WTC11 (cell line): ENCODE measurements around the gene ACTR6. TPM values are rescaled to one million over a fixed set of nuclear protein-coding genes. Genes with fewer than 3 reads are reported as not detected.

Experiments
- ATAC-seq: fragments of 200-7000 bp; cut with Tn5 transposase; 2 replicates; pipeline ENCODE4 v1.10.0; 2021; ENCODE audit warnings: mild to moderate bottlenecking, moderate library complexity
- CTCF ChIA-PET: fragments of 300-600 bp; sonication (Branson Sonifier 250); formaldehyde crosslinking; loops from one replicate; lab custom pipeline; 2021; ENCODE audit warnings: antibody characterized with exemption; lab: Charles Lee
- POLR2A ChIA-PET: fragments of 350-600 bp; sonication (Branson Sonifier 250); formaldehyde crosslinking; loops from one replicate; lab custom pipeline; 2021; ENCODE audit warnings: antibody characterized with exemption; lab: Charles Lee
- DNase-seq: peaks from one replicate; pipeline ENCODE4 v3.0.0; 2021; ENCODE audit warnings: low spot score
- H3K27ac Mint-ChIP-seq: 2 replicates; pipeline ENCODE4 v1.8.0; 2021; ENCODE audit warnings: mixed read lengths
- H3K27me3 Mint-ChIP-seq: 2 replicates; pipeline ENCODE4 v1.8.0; 2021; ENCODE audit warnings: low read depth, mild to moderate bottlenecking, moderate library complexity, mixed read lengths
- H3K36me3 Mint-ChIP-seq: 2 replicates; pipeline ENCODE4 v1.8.0; 2021; ENCODE audit warnings: mixed read lengths
- H3K4me1 Mint-ChIP-seq: 2 replicates; pipeline ENCODE4 v1.8.0; 2022; ENCODE audit warnings: mixed read lengths
- H3K4me3 Mint-ChIP-seq: 2 replicates; pipeline ENCODE4 v1.8.0; 2021; ENCODE audit warnings: mild to moderate bottlenecking, moderate library complexity, mixed read lengths
- H3K9me3 Mint-ChIP-seq: 2 replicates; pipeline ENCODE4 v1.8.0; 2021; ENCODE audit warnings: mixed read lengths
- AR ChIP-seq: fragments of 250-450 bp; sonication (Bioruptor Pico); IDR thresholded peaks from 2 replicates; pipeline ENCODE4 v1.9.0; 2021; ENCODE audit warnings: mild to moderate bottlenecking
- ATF2 ChIP-seq: sonication (generic); formaldehyde crosslinking; IDR thresholded peaks from 2 replicates; pipeline ENCODE4 v1.8.1; 2022; ENCODE audit warnings: low read depth, missing genetic modification reagents, borderline replicate concordance
- ATF6 ChIP-seq: sonication (generic); formaldehyde crosslinking; IDR thresholded peaks from 2 replicates; pipeline ENCODE4 v1.8.1; 2023; ENCODE audit warnings: mild to moderate bottlenecking, missing genetic modification reagents
- CTCF ChIP-seq: fragments of 200-600 bp; IDR thresholded peaks from 2 replicates; pipeline ENCODE4 v1.8.0; 2022; ENCODE audit warnings: antibody characterized with exemption
- ERG ChIP-seq: fragments of 250-450 bp; sonication (Bioruptor Pico); IDR thresholded peaks from 2 replicates; pipeline ENCODE4 v1.8.0; 2021; ENCODE audit warnings: mild to moderate bottlenecking
- FOXJ3 ChIP-seq: sonication (generic); formaldehyde crosslinking; IDR thresholded peaks from 2 replicates; pipeline ENCODE4 v1.9.0; 2021; ENCODE audit warnings: missing genetic modification reagents, mild to moderate bottlenecking, borderline replicate concordance
- FOXP1 ChIP-seq: sonication (generic); formaldehyde crosslinking; IDR thresholded peaks from 2 replicates; pipeline ENCODE4 v1.8.0; 2022; ENCODE audit warnings: missing genetic modification reagents, mild to moderate bottlenecking, moderate library complexity, borderline replicate concordance
- MAX ChIP-seq: sonication (generic); formaldehyde crosslinking; IDR thresholded peaks from 2 replicates; pipeline ENCODE4 v1.8.0; 2022; ENCODE audit warnings: mild to moderate bottlenecking, missing genetic modification reagents
- MLX ChIP-seq: sonication (generic); formaldehyde crosslinking; IDR thresholded peaks from 2 replicates; pipeline ENCODE4 v1.8.1; 2023; ENCODE audit warnings: mild to moderate bottlenecking, missing genetic modification reagents, moderate library complexity
- NFE2L1 ChIP-seq: sonication (generic); formaldehyde crosslinking; IDR thresholded peaks from 2 replicates; pipeline ENCODE4 v1.8.1; 2023; ENCODE audit warnings: missing genetic modification reagents
- NFYB ChIP-seq: sonication (generic); formaldehyde crosslinking; conservative IDR thresholded peaks from 2 replicates; pipeline ENCODE4 v1.8.0; 2022; ENCODE audit warnings: low read depth, missing genetic modification reagents
- NR2C2 ChIP-seq: sonication (generic); formaldehyde crosslinking; IDR thresholded peaks from 2 replicates; pipeline ENCODE4 v1.8.0; 2022; ENCODE audit warnings: mild to moderate bottlenecking, missing genetic modification reagents
- PRDM15 ChIP-seq: sonication (generic); formaldehyde crosslinking; IDR thresholded peaks from 2 replicates; pipeline ENCODE4 v1.8.0; 2022; ENCODE audit warnings: missing genetic modification reagents
- RORB ChIP-seq: fragments of 250-450 bp; sonication (Bioruptor Pico); IDR thresholded peaks from 2 replicates; pipeline ENCODE4 v1.9.0; 2021; ENCODE audit warnings: mild to moderate bottlenecking
- USF2 ChIP-seq: sonication (generic); formaldehyde crosslinking; IDR thresholded peaks from 2 replicates; pipeline ENCODE4 v1.8.1; 2023; ENCODE audit warnings: mild to moderate bottlenecking, missing genetic modification reagents, moderate library complexity
- ZNF138 ChIP-seq: sonication (generic); formaldehyde crosslinking; conservative IDR thresholded peaks from 2 replicates; pipeline ENCODE4 v1.8.1; 2022; ENCODE audit warnings: mild to moderate bottlenecking, moderate library complexity, missing genetic modification reagents
- total RNA-seq: library from RNA; stranded (reverse); gene quantifications from 3 replicates; pipeline ENCODE4 v1.2.3, GENCODE V29; 2021

ACTR6 gene
- total RNA-seq, 1 experiment from 2014 or later = 37.6 TPM

- no peak for TF ChIP-seq NFYB (CRISPR knock-in tag)
- no peak for TF ChIP-seq MLX (CRISPR knock-in tag)
- no peak for TF ChIP-seq CTCF
- TF ChIP-seq ATF2 (CRISPR knock-in tag) = no peak
- no peak for TF ChIP-seq ERG (CRISPR knock-in tag)
- peak; percentile 30 for ATAC-seq
- H3K27ac Mint-ChIP-seq = no peak overlapping the region
- H3K9me3 Mint-ChIP-seq = peaks cover 15% of the 10 kb centered on the region
- no peak overlapping the region for H3K4me3 Mint-ChIP-seq
- ChIA-PET POLR2A (no interaction called here), CTCF (interaction anchor here (1.0 kb wide), 1 partner anchor 248 kb away, joined by 3 read pairs; no protein-coding TSS in a partner anchor)
- H3K36me3 Mint-ChIP-seq = peaks cover 19% of the 10 kb centered on the region
- peaks cover 44% of the 10 kb centered on the region for H3K4me1 Mint-ChIP-seq
- H3K27me3 Mint-ChIP-seq = no peaks in the 10 kb centered on the region; the same call in 1 of the 2 replicates
- DNase-seq = no peak
Observed at GRCh38 chr12:100156731-100157426, 43.7 kb upstream of the ACTR6 start.

- CTCF ChIA-PET = interaction anchor here (1.0 kb wide), 1 partner anchor 247 kb away, joined by 3 read pairs; no protein-coding TSS in a partner anchor
- DNase-seq (no peak), ATAC-seq (no peak)
- Mint-ChIP-seq H3K4me1 (peaks cover 45% of the 10 kb centered on the region), H3K27ac (no peak overlapping the region), H3K27me3 (no peaks in the 10 kb centered on the region; the same call in 1 of the 2 replicates), H3K36me3 (peaks cover 19% of the 10 kb centered on the region), H3K9me3 (peaks cover 15% of the 10 kb centered on the region), H3K4me3 (no peak overlapping the region)
- POLR2A ChIA-PET = no interaction called here
- no peak for TF ChIP-seq FOXP1
- TF ChIP-seq USF2 = no peak
- TF ChIP-seq NFE2L1 = no peak
- no peak for TF ChIP-seq MAX (CRISPR knock-in tag)
- no peak for TF ChIP-seq PRDM15 (CRISPR knock-in tag)
- TF ChIP-seq ATF6 (CRISPR knock-in tag) = no peak
- TF ChIP-seq ZNF138 (CRISPR knock-in tag) = no peak
- no peak for TF ChIP-seq NR2C2 (CRISPR knock-in tag)
- no peak for TF ChIP-seq NFYB (CRISPR knock-in tag)
- TF ChIP-seq RORB (CRISPR knock-in tag) = no peak
- no peak for TF ChIP-seq FOXJ3 (CRISPR knock-in tag)
- no peak for TF ChIP-seq AR (CRISPR knock-in tag)
Observed at GRCh38 chr12:100157427-100157821, 43.2 kb upstream of the ACTR6 start.
